ENCODE measurements around the gene WDR72. TPM values are rescaled to one million over a fixed set of nuclear protein-coding genes. Genes with fewer than 3 reads are reported as not detected.
"Not testable (repeated sequence)": the region's sequence is repeated elsewhere in the genome, so short reads cannot be mapped to it uniquely, and the experiment has no call there.

WDR72 gene
- total and polyA plus RNA-seq, 2 experiments from 2014 or later: 0.99 to 1.9 TPM

DNA sequence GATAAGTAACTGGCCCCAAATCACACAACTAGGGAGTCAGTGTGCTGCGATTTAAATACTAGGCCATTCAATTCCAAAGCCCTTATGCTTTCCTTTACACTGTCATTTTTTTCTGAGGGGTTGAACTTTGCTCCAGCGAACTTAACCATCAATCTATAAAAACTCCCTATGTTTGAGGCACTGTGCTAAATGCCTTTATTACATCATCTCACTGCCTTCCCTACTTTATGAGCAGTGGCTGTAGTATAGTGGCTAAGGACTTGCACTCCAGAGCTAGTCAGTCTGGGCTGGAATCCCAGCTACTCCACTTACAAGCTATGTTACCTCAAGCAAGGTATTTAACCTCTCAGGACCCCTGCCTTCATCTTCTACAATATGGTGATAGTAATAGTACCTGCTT, 26.9 kb upstream of the WDR72 start:
- Mint-ChIP-seq H3K4me3 (no peak overlapping the region), H3K27me3 (ENCODE audit: insufficient read depth, low read depth, poor library complexity) (peaks cover under 1% of the 10 kb centered on the region), H3K9me3 (peaks cover 31% of the 10 kb centered on the region), H3K4me1 (no peaks in the 10 kb centered on the region), H3K27ac (no peak overlapping the region), H3K36me3 (ENCODE audit: low read depth) (peaks cover 14% of the 10 kb centered on the region; the same call in 2 of the 3 replicates)
- no peak for TF ChIP-seq POLR2AphosphoS5 (IDR thresholded peaks at IDR 0.05; ENCODE audit: low read depth)
- no peak for TF ChIP-seq NANOG (IDR thresholded peaks at IDR 0.05; ENCODE audit: borderline replicate concordance)
- no peak for TF ChIP-seq ZNF114 (CRISPR knock-in tag; IDR thresholded peaks at IDR 0.05)
- no peak for TF ChIP-seq JUNB (IDR thresholded peaks at IDR 0.05; ENCODE audit: unreplicated experiment)
- TF ChIP-seq, protein P1, sequence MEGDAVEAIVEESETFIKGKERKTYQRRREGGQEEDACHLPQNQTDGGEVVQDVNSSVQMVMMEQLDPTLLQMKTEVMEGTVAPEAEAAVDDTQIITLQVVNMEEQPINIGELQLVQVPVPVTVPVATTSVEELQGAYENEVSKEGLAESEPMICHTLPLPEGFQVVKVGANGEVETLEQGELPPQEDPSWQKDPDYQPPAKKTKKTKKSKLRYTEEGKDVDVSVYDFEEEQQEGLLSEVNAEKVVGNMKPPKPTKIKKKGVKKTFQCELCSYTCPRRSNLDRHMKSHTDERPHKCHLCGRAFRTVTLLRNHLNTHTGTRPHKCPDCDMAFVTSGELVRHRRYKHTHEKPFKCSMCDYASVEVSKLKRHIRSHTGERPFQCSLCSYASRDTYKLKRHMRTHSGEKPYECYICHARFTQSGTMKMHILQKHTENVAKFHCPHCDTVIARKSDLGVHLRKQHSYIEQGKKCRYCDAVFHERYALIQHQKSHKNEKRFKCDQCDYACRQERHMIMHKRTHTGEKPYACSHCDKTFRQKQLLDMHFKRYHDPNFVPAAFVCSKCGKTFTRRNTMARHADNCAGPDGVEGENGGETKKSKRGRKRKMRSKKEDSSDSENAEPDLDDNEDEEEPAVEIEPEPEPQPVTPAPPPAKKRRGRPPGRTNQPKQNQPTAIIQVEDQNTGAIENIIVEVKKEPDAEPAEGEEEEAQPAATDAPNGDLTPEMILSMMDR (conservative IDR thresholded peaks at IDR 0.05; ENCODE audit: low read depth in 2 of 2): no peak
- TF ChIP-seq ZNF331 (CRISPR knock-in tag; IDR thresholded peaks at IDR 0.05; ENCODE audit: low read depth): no peak
- TF ChIP-seq, protein P2, sequence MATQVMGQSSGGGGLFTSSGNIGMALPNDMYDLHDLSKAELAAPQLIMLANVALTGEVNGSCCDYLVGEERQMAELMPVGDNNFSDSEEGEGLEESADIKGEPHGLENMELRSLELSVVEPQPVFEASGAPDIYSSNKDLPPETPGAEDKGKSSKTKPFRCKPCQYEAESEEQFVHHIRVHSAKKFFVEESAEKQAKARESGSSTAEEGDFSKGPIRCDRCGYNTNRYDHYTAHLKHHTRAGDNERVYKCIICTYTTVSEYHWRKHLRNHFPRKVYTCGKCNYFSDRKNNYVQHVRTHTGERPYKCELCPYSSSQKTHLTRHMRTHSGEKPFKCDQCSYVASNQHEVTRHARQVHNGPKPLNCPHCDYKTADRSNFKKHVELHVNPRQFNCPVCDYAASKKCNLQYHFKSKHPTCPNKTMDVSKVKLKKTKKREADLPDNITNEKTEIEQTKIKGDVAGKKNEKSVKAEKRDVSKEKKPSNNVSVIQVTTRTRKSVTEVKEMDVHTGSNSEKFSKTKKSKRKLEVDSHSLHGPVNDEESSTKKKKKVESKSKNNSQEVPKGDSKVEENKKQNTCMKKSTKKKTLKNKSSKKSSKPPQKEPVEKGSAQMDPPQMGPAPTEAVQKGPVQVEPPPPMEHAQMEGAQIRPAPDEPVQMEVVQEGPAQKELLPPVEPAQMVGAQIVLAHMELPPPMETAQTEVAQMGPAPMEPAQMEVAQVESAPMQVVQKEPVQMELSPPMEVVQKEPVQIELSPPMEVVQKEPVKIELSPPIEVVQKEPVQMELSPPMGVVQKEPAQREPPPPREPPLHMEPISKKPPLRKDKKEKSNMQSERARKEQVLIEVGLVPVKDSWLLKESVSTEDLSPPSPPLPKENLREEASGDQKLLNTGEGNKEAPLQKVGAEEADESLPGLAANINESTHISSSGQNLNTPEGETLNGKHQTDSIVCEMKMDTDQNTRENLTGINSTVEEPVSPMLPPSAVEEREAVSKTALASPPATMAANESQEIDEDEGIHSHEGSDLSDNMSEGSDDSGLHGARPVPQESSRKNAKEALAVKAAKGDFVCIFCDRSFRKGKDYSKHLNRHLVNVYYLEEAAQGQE (IDR thresholded peaks at IDR 0.05; ENCODE audit: unreplicated experiment): no peak
- TF ChIP-seq, protein P3, sequence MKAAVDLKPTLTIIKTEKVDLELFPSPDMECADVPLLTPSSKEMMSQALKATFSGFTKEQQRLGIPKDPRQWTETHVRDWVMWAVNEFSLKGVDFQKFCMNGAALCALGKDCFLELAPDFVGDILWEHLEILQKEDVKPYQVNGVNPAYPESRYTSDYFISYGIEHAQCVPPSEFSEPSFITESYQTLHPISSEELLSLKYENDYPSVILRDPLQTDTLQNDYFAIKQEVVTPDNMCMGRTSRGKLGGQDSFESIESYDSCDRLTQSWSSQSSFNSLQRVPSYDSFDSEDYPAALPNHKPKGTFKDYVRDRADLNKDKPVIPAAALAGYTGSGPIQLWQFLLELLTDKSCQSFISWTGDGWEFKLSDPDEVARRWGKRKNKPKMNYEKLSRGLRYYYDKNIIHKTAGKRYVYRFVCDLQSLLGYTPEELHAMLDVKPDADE (IDR thresholded peaks at IDR 0.05): no peak
- no peak overlapping the region for H3K4me3 ChIP-seq
- no peak for DNase-seq (ENCODE audit: low spot score)
- H3K4me2 ChIP-seq: no peak overlapping the region
- H2AFZ ChIP-seq: no peak overlapping the region
- H3K36me3 ChIP-seq (ENCODE audit: insufficient read depth): no peaks in the 10 kb centered on the region
- no peaks in the 10 kb centered on the region for H3K9me2 ChIP-seq (ENCODE audit: insufficient read depth)
- H4K20me1 ChIP-seq (replicated peaks; ENCODE audit: insufficient read depth): no peaks in the 10 kb centered on the region
- H3K79me2 ChIP-seq (replicated peaks; ENCODE audit: insufficient read depth): no peaks in the 10 kb centered on the region
- H3F3A ChIP-seq (replicated peaks; ENCODE audit: low read depth): no peaks in the 10 kb centered on the region
- no peak for ATAC-seq
- no peaks in the 10 kb centered on the region for H3K27me3 ChIP-seq (ENCODE audit: insufficient read depth)
- no peak overlapping the region for H3K27ac ChIP-seq (ENCODE audit: low read depth)
- no peaks in the 10 kb centered on the region for H3K4me1 ChIP-seq (ENCODE audit: insufficient read depth)

DNA sequence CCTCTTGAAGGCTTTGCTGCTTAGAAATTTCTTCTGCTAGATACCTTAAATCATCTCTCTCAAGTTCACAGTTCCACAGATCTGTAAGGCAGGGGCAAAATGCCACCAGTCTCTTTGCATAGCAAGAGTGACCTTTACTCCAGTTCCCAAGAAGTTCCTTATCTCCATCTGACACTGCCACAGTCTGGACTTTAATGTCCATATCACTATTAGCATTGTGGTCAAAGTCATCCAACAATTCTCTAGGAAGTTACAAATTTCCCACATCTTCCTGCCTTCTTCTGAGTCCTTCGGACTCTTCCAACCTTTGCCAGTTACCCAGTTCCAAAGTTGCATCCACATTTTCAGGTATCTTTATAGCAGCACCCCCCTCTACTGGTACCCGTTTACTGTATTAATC, 25.8 kb upstream of the WDR72 start:
- H2AFZ ChIP-seq; H3K4me2 ChIP-seq; H3K79me2 ChIP-seq (replicated peaks; ENCODE audit: insufficient read depth); H3K27me3 ChIP-seq (ENCODE audit: insufficient read depth); H3K36me3 ChIP-seq (ENCODE audit: insufficient read depth); H4K20me1 ChIP-seq (replicated peaks; ENCODE audit: insufficient read depth); H3K9me2 ChIP-seq (ENCODE audit: insufficient read depth); H3K4me3 ChIP-seq; H3F3A ChIP-seq (replicated peaks; ENCODE audit: low read depth); DNase-seq (ENCODE audit: low spot score); H3K27me3 Mint-ChIP-seq (ENCODE audit: insufficient read depth, low read depth, poor library complexity); H3K4me3 Mint-ChIP-seq; H3K4me1 Mint-ChIP-seq; H3K4me1 ChIP-seq (ENCODE audit: insufficient read depth); H3K27ac Mint-ChIP-seq; H3K27ac ChIP-seq (ENCODE audit: low read depth); ATAC-seq: not testable (repeated sequence)
- peaks cover 18% of the 10 kb centered on the region; the same call in 2 of the 3 replicates for H3K36me3 Mint-ChIP-seq (ENCODE audit: low read depth)
- peaks cover 40% of the 10 kb centered on the region for H3K9me3 Mint-ChIP-seq

Measured in GM23338 (cell line).